Endothelial cell of umbilical vein (primary cell): Measurements from ENCODE around the gene FMN2. TPM values are rescaled to one million over a fixed set of nuclear protein-coding genes. Genes with fewer than 3 reads are reported as not detected.
"Not testable (repeated sequence)": the region's sequence is repeated elsewhere in the genome, so short reads cannot be mapped to it uniquely, and the experiment has no call there.

Experiments used
- BruUV-seq: library from RNA; stranded (reverse); fragments of 400-500 nt; replicated peaks from 2 replicates; lab custom pipeline; 2021; lab: Mats Ljungman, UMichigan
- CTCF ChIA-PET: fragments of 300-600, 350-600 bp; sonication (Branson Sonifier 250); formaldehyde crosslinking; loops from one replicate; lab custom pipeline; 2021; ENCODE audit warnings: antibody characterized with exemption, inconsistent platforms; lab: Charles Lee
- POLR2A ChIA-PET: fragments of 300-600, 350-600 bp; sonication (Branson Sonifier 250); formaldehyde crosslinking; loops from one replicate; lab custom pipeline; 2021; ENCODE audit warnings: antibody characterized with exemption, inconsistent platforms; lab: Charles Lee
- DNase-seq: peaks from one replicate; pipeline ENCODE4 v3.0.0-alpha.2; 2011; ENCODE audit warnings: low read depth, low spot score
- FAIRE-seq: peaks from 2 replicates; lab custom pipeline; 2011; peaks lifted over from hg19 to GRCh38; lab: Jason Lieb, UNC
- H2AFZ ChIP-seq: 2 replicates; pipeline ENCODE4 v1.6.0; 2012; ENCODE audit warnings: low read depth, low read length, control low read depth, inconsistent platforms
- H3K27ac ChIP-seq: 2 replicates; pipeline ENCODE4 v1.5.1; 2011; ENCODE audit warnings: low read depth, mild to moderate bottlenecking, control low read depth, low read length, moderate library complexity; ENCODE audit not compliant: insufficient read depth
- H3K27me3 ChIP-seq, 2 experiments: 2 replicates each; pipeline versions ENCODE4 v1.6.0 to v1.6.1; 2011; ENCODE audit warnings: low read length in 2 of 2, mixed read lengths in 1 of 2; ENCODE audit not compliant: control insufficient read depth in 2 of 2, insufficient read depth in 2 of 2
- H3K36me3 ChIP-seq, 2 experiments: 2 replicates in 1 of 2; 3 replicates in 1 of 2; pipeline ENCODE4 v1.5.1; 2011; ENCODE audit warnings: low read length in 2 of 2, mild to moderate bottlenecking in 1 of 2, moderate library complexity in 1 of 2; ENCODE audit not compliant: control insufficient read depth in 2 of 2, insufficient read depth in 2 of 2; ENCODE audit errors: extremely low read depth in 1 of 2
- H3K4me1 ChIP-seq: 3 replicates; pipeline ENCODE4 v1.5.1; 2011; ENCODE audit warnings: mild to moderate bottlenecking, low read length; ENCODE audit not compliant: control insufficient read depth, insufficient read depth; ENCODE audit errors: extremely low read depth
- H3K4me2 ChIP-seq: 2 replicates; pipeline ENCODE4 v1.6.1; 2011; ENCODE audit warnings: low read length, control low read depth, mixed read lengths; ENCODE audit not compliant: insufficient read depth
- H3K4me3 ChIP-seq, 3 experiments: fragments of 200-600 bp in 1 of 3; sonication (generic), shearing (Covaris generic) in 1 of 3; replicated peaks in 1 of 3; 2 replicates each; pipeline ENCODE4 v1.5.1; 2011 to 2016; ENCODE audit warnings: control low read depth in 3 of 3, low read length in 3 of 3, mild to moderate bottlenecking in 2 of 3, inconsistent platforms in 1 of 3, low read depth in 1 of 3, moderate library complexity in 1 of 3; ENCODE audit not compliant: insufficient read depth in 1 of 3
- H3K79me2 ChIP-seq: 2 replicates; pipeline ENCODE4 v1.6.0; 2012; ENCODE audit warnings: low read length, inconsistent platforms; ENCODE audit not compliant: control insufficient read depth, insufficient read depth
- H3K9ac ChIP-seq: replicated peaks from 2 replicates; pipeline ENCODE3; 2011; ENCODE audit warnings: low read length, control low read depth; ENCODE audit not compliant: insufficient read depth; ENCODE audit errors: extremely low read depth
- H3K9me1 ChIP-seq: replicated peaks from 3 replicates; pipeline ENCODE4 v1.6.0; 2011; ENCODE audit warnings: mild to moderate bottlenecking, low read length; ENCODE audit not compliant: control insufficient read depth, insufficient read depth; ENCODE audit errors: extremely low read depth
- H3K9me3 ChIP-seq: replicated peaks from 2 replicates; pipeline ENCODE4 v1.5.1; 2012; ENCODE audit warnings: low read length, inconsistent platforms; ENCODE audit not compliant: control insufficient read depth, insufficient read depth
- H4K20me1 ChIP-seq: replicated peaks from 2 replicates; pipeline ENCODE3; 2011; ENCODE audit warnings: mild to moderate bottlenecking, low read length; ENCODE audit not compliant: control insufficient read depth, insufficient read depth; ENCODE audit errors: extremely low read depth
- EZH2 ChIP-seq: IDR thresholded peaks from 2 replicates; pipeline ENCODE4 v1.6.1; 2012; ENCODE audit warnings: borderline replicate concordance, low read depth, mild to moderate bottlenecking, moderate library complexity, low read length, inconsistent platforms; ENCODE audit not compliant: severe bottlenecking
- FOS ChIP-seq: IDR thresholded peaks from 2 replicates; pipeline ENCODE4 v1.6.1; 2011; ENCODE audit warnings: mild to moderate bottlenecking, low read length, moderate library complexity, borderline replicate concordance; ENCODE audit not compliant: insufficient read depth
- GATA2 ChIP-seq: IDR thresholded peaks from 2 replicates; pipeline ENCODE4 v1.7.0; 2011; ENCODE audit warnings: low read depth, mild to moderate bottlenecking, moderate library complexity, mixed read lengths, low read length; ENCODE audit not compliant: insufficient read length, insufficient read depth
- JUN ChIP-seq: IDR thresholded peaks from 2 replicates; pipeline ENCODE4 v1.6.1; 2011; ENCODE audit warnings: borderline replicate concordance, low read depth; ENCODE audit not compliant: insufficient read length, insufficient read depth
- MYC ChIP-seq: IDR thresholded peaks from one replicate; pipeline ENCODE4 v1.6.1; 2011; ENCODE audit warnings: mild to moderate bottlenecking, low read depth, low read length
- POLR2A ChIP-seq: IDR thresholded peaks from 2 replicates; pipeline ENCODE4 v1.6.1; 2012; ENCODE audit warnings: low read depth, mild to moderate bottlenecking, control low read depth, low read length
- POLR2AphosphoS5 ChIP-seq: IDR thresholded peaks from 2 replicates; pipeline ENCODE4 v1.6.1; 2012; ENCODE audit warnings: low read depth, mild to moderate bottlenecking, control low read depth, low read length, moderate library complexity; ENCODE audit not compliant: insufficient read depth
- dilution Hi-C: fragments of 300-500 bp; cut with MboI; formaldehyde crosslinking; loops from one replicate; pipeline ENCODE4 v1.15.0; 2019; ENCODE audit warnings: low sequenced_read_pairs; ENCODE audit not compliant: extremely low pct_ligation_motif_present
- intact Hi-C: fragments of 100-400 bp; cut with micrococcal nuclease; formaldehyde crosslinking; loops from one replicate; pipeline ENCODE4 v1.10.0; 2022
- polyA plus RNA-seq, 4 experiments: library from polyadenylated mRNA; depleted of rRNA in 3 of 4; stranded (reverse) in 3 of 4; unstranded in 1 of 4; fragments of >200 nt; gene quantifications; 2 replicates each; pipeline versions ENCODE4 v1.2.1 to v1.2.3, GENCODE V29; 2011 to 2012; ENCODE audit warnings: missing spikeins in 1 of 4
- total RNA-seq: library from RNA; stranded (reverse); gene quantifications from 2 replicates; pipeline ENCODE4 v1.2.3, GENCODE V29; 2021
- TF ChIP-seq, protein P1 (sequence below): IDR thresholded peaks from 2 replicates; pipeline ENCODE4 v1.6.1; 2011; ENCODE audit not compliant: insufficient read depth, insufficient read length
- TF ChIP-seq, protein P2 (sequence below), 2 donors: IDR thresholded peaks; 1 replicate in 1 of 2; 2 replicates in 1 of 2; pipeline ENCODE4 v1.5.1; 2011; ENCODE audit warnings: low read length in 2 of 2, mild to moderate bottlenecking in 2 of 2, moderate library complexity in 2 of 2, control low read depth in 1 of 2, inconsistent platforms in 1 of 2, low read depth in 1 of 2; ENCODE audit not compliant: insufficient read depth in 1 of 2; ENCODE audit errors: extremely low read depth in 1 of 2

The FMN2 gene
- total and polyA plus RNA-seq, 2 donors (not counting 3 experiments of a cell fraction or from before 2014, with no cell fraction given): not detected

DNA sequence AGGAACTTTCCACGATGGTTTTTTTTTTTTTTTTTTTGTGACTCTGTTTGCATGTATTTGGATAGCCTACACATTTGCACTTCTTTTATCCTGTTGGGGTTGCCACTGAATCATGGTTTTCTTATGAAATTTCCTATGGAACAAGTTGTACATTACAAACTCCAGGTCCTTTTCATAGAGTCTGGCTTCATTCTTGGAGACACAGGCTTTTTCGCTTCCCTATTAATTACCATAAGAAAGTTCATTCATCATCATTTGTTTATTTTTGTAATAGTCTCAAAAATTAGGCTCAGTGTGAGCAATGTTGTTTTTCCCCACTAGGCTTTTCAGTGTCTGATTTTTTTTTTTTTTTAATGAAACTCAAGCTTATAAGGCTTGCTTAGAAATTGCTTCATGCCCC is 179.4 kb downstream of the FMN2 start:
- dilution Hi-C loops: no loop called here
- H3K79me2 ChIP-seq: no peaks in the 10 kb centered on the region

DNA sequence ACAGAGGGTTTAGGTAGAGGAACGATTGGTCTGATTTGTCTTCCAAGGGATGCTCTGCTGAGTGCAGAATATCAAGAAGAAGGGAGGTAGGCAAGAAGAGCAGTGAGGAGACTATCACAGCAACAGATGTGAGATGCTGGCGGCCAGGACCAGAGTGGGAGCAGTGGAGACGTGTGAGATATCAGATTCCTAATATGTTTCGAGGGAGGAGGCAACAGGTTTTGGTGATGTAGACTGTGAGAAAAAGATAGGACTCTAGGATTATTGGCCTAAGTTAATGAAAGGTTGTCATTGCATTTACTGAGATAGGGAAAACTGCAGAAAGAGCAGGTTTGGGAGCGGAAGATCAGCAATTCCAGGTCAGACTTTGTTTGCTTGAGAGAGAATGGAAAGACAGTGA is 182.9 kb downstream of the FMN2 start:
- no peaks in the 10 kb centered on the region for H3K27me3 ChIP-seq
- POLR2A ChIA-PET: no interaction called here
- H2AFZ ChIP-seq: no peak overlapping the region
- no peaks in the 10 kb centered on the region for H3K4me1 ChIP-seq
- H4K20me1 ChIP-seq: no peaks in the 10 kb centered on the region
- CTCF ChIA-PET: no interaction called here
- H3K27ac ChIP-seq: no peak overlapping the region
- no peak overlapping the region for H3K4me3 ChIP-seq
- no peaks in the 10 kb centered on the region for H3K36me3 ChIP-seq
- dilution Hi-C loops: no loop called here
- H3K4me2 ChIP-seq: no peak overlapping the region
- H3K9me3 ChIP-seq: peaks cover 4% of the 10 kb centered on the region
- TF ChIP-seq, protein P1, sequence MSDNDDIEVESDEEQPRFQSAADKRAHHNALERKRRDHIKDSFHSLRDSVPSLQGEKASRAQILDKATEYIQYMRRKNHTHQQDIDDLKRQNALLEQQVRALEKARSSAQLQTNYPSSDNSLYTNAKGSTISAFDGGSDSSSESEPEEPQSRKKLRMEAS: no peak
- TF ChIP-seq FOS: no peak
- no peak for TF ChIP-seq MYC
- no peak for TF ChIP-seq GATA2
- TF ChIP-seq, protein P2, sequence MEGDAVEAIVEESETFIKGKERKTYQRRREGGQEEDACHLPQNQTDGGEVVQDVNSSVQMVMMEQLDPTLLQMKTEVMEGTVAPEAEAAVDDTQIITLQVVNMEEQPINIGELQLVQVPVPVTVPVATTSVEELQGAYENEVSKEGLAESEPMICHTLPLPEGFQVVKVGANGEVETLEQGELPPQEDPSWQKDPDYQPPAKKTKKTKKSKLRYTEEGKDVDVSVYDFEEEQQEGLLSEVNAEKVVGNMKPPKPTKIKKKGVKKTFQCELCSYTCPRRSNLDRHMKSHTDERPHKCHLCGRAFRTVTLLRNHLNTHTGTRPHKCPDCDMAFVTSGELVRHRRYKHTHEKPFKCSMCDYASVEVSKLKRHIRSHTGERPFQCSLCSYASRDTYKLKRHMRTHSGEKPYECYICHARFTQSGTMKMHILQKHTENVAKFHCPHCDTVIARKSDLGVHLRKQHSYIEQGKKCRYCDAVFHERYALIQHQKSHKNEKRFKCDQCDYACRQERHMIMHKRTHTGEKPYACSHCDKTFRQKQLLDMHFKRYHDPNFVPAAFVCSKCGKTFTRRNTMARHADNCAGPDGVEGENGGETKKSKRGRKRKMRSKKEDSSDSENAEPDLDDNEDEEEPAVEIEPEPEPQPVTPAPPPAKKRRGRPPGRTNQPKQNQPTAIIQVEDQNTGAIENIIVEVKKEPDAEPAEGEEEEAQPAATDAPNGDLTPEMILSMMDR (IDR thresholded peaks at IDR 0.05; ENCODE audit: extremely low read depth in 1 of 2, insufficient read depth in 1 of 2, low read depth in 1 of 2, low read length in 2 of 2): no peak
- TF ChIP-seq EZH2: no peak
- TF ChIP-seq POLR2A: no peak
- no peak for TF ChIP-seq POLR2AphosphoS5
- TF ChIP-seq JUN: no peak
- no peak overlapping the region for H3K9ac ChIP-seq
- DNase-seq: no peak
- no TSS peak for BruUV-seq
- intact Hi-C loops: no loop called here
- no peaks in the 10 kb centered on the region for H3K9me1 ChIP-seq
- no peaks in the 10 kb centered on the region for H3K79me2 ChIP-seq
- no peak for FAIRE-seq

More for the DNA sequence above, 179.4 kb downstream of the FMN2 start:
- DNase-seq (no peak), FAIRE-seq (no peak)
- intact Hi-C loops: no loop called here
- Histone ChIP-seq H3K9me1 (no peaks in the 10 kb centered on the region), H3K4me1 (no peaks in the 10 kb centered on the region), H3K4me3 (no peak overlapping the region), H3K4me2 (no peak overlapping the region), H3K27me3 (no peaks in the 10 kb centered on the region), H3K36me3 (no peaks in the 10 kb centered on the region), H3K9me3 (peaks cover 4% of the 10 kb centered on the region), H3K27ac (no peak overlapping the region), H3K9ac (no peak overlapping the region), H4K20me1 (no peaks in the 10 kb centered on the region), H2AFZ (no peak overlapping the region)
- POLR2A ChIA-PET: no interaction called here
- BruUV-seq: no TSS peak
- TF ChIP-seq EZH2 (no peak), POLR2AphosphoS5 (no peak), MYC (no peak)
- CTCF ChIA-PET: no interaction called here

DNA sequence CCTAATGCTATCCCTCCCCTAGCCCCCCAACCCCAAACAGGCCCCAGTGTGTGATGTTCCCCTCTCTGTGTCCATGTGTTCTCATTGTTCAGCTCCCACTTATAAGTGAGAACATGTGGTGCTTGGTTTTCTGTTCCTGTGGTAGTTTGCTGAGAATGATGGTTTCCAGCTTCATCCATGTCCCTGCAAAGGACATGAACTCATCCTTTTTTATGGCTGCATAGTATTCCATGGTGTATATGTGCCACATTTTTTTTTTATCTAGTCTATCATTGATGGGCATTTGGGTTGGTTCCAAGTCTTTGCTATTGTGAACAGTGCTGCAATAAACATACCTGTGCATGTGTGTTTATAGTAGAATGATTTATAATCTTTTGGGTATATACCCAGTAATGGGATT is 183.5 kb downstream of the FMN2 start:
- H3K9ac ChIP-seq, H3K4me1 ChIP-seq, H3K4me3 ChIP-seq, H3K27me3 ChIP-seq, FAIRE-seq, DNase-seq, H3K9me3 ChIP-seq, H3K36me3 ChIP-seq, CTCF ChIA-PET, H3K9me1 ChIP-seq, H3K4me2 ChIP-seq, BruUV-seq, H3K27ac ChIP-seq, dilution Hi-C loops, H2AFZ ChIP-seq, H3K79me2 ChIP-seq, intact Hi-C loops, POLR2A ChIA-PET, H4K20me1 ChIP-seq: not testable (repeated sequence)
